Psoas muscle (tissue), 8 donors: ENCODE measurements around the gene SLC35B4. TPM values are rescaled to one million over a fixed set of nuclear protein-coding genes. Genes with fewer than 3 reads are reported as not detected.

Experiments
- ATAC-seq, 4 donors: fragments of 200-7000 bp; cut with Tn5 transposase; one replicate each; pipeline ENCODE4 v1.9.1; 2020; ENCODE audit warnings: moderate library complexity in 3 of 4, mild to moderate bottlenecking in 2 of 4
- DNase-seq, 2 donors: peaks; one replicate each; pipeline ENCODE4 v3.0.0-alpha.2; 2020
- H3K27ac ChIP-seq: fragments of 200-600 bp; one replicate; pipeline ENCODE4 v1.8.0; 2022
- H3K27me3 ChIP-seq, 3 donors: fragments of 200-600 bp in 1 of 3; one replicate each; pipeline versions ENCODE4 v1.6.1 to v1.8.0; 2013 to 2022; ENCODE audit warnings: low read length in 2 of 3, mild to moderate bottlenecking in 2 of 3, moderate library complexity in 1 of 3; ENCODE audit not compliant: insufficient read depth in 3 of 3
- H3K36me3 ChIP-seq, 2 donors: fragments of 200-600 bp in 1 of 2; one replicate each; pipeline versions ENCODE4 v1.6.1 to v1.8.0; 2013 to 2022; ENCODE audit warnings: low read depth in 1 of 2, mild to moderate bottlenecking in 1 of 2, moderate library complexity in 1 of 2; ENCODE audit not compliant: insufficient read depth in 1 of 2
- H3K4me1 ChIP-seq: fragments of 200-600 bp; one replicate; pipeline ENCODE4 v1.8.0; 2022
- H3K4me3 ChIP-seq: fragments of 200-600 bp; one replicate; pipeline ENCODE4 v1.8.0; 2022; ENCODE audit warnings: mild to moderate bottlenecking
- H3K9me3 ChIP-seq: fragments of 200-600 bp; one replicate; pipeline ENCODE4 v1.8.0; 2022
- CTCF ChIP-seq: fragments of 200-600 bp; IDR thresholded peaks from one replicate; pipeline ENCODE4 v1.8.0; 2022; ENCODE audit warnings: antibody characterized with exemption
- WGBS, 3 donors: extraction: QIAGEN DNeasy Blood & Tissue Kit; methylation state at CpG; one replicate each; pipeline versions ENCODE4 v1.1.6 to v1.1.7; 2013; 5-methylcytosine and 5-hydroxymethylcytosine counted together
- intact Hi-C, 2 donors: fragments of 100-400 bp; cut with DNase I; formaldehyde crosslinking; loops; one replicate each; pipeline versions ENCODE4 v1.11.0 to v1.14.2; 2022
- polyA plus RNA-seq, 3 donors: library from polyadenylated mRNA; stranded (reverse); fragments of 200-250 nt; gene quantifications; one replicate each; pipeline ENCODE4 v1.2.3, GENCODE V29; 2013
- total RNA-seq, 4 donors: library from RNA; stranded (reverse); fragmentation: NEBNext Ultra II Directional in 2 of 4; extraction: Animal tissue kit (Norgen Biotek cat#: 25700) in 2 of 4; gene quantifications; one replicate each; pipeline versions ENCODE4 v1.2.1 to v1.2.4, GENCODE V29; 2021 to 2023
- donor health status: healthy with polysubstance abuse.
- donor health status: DM: no; HTN: no; CAD: no; lungs with moderate emphysema.
- donor health status: Bipolar disorder and iron deficiency.
- donor health status: healthy.
- donor health status: DM: yes; HTN: yes; CAD: no.
- donor health status: DM: no; HTN: no; CAD: no.
- donor health status: DM: no; HTN: no; CAD: no.
- donor health status: DM: yes; HTN: yes; CAD: no.

SLC35B4 gene
- total and polyA plus RNA-seq, 7 donors, result 2.1 to 6.8 (median 4.0) TPM

- Histone ChIP-seq H3K36me3 (no peaks in the 10 kb centered on the region), H3K4me1 (no peaks in the 10 kb centered on the region), H3K4me3 (no peak overlapping the region), H3K27me3 (no peaks in the 10 kb centered on the region), H3K9me3 (no peaks in the 10 kb centered on the region), H3K27ac (no peak overlapping the region)
- intact Hi-C loops, result no loop called here
- ATAC-seq (no peak), DNase-seq (no peak)
- TF ChIP-seq CTCF, result no peak
- 8 to 19% (median 12%) methylated on average over 4 of the region's 4 CpGs for WGBS, 3 donors
These were observed 39.2 kb upstream of the SLC35B4 start for GRCh38 chr7:134355927-134356326.

DNA sequence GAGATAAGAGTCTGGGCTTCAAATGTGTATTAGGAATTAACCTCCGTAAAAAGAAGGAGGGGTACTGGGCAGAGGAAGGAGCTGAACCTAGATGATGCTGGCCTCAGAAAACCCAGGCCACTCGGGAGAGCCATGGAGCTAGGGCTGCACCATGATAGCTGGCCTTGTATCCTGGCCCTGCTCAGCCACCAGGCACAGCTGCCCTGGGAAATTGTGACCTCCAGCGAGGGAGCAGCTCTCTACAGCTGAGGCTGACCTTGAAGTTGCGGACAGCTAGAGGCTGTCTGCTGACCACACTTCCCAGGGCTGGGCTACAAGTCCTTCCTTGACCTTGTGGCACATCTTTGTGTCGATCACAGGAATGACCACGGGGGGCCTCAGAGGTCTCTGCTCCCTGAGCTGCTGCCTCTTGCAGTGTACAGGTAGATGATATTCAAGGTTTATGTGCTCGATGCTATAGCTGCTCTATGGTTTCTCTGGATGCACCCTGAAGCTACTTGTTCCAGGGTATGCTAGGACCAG is 38.3 kb upstream of the SLC35B4 start:
- Histone ChIP-seq H3K4me3 (no peak overlapping the region), H3K4me1 (no peaks in the 10 kb centered on the region), H3K27ac (no peak overlapping the region), H3K9me3 (no peaks in the 10 kb centered on the region), H3K36me3 (no peaks in the 10 kb centered on the region), H3K27me3 (no peaks in the 10 kb centered on the region)
- WGBS, 3 donors, result 61 to 73% (median 69%) methylated on average over 7 of the region's 7 CpGs
- ATAC-seq (no peak), DNase-seq (no peak)
- TF ChIP-seq CTCF, result no peak
- intact Hi-C loops, result no loop called here

- 81 to 90% (median 86%) methylated on average over 4 of the region's 4 CpGs for WGBS, 3 donors
- no peak for DNase-seq
- Histone ChIP-seq H3K9me3 (no peaks in the 10 kb centered on the region), H3K4me1 (no peaks in the 10 kb centered on the region), H3K27ac (no peak overlapping the region), H3K4me3 (no peak overlapping the region), H3K27me3 (no peaks in the 10 kb centered on the region), H3K36me3 (no peaks in the 10 kb centered on the region)
- intact Hi-C loops, result no loop called here
- no peak for ATAC-seq
- no peak for TF ChIP-seq CTCF
These were observed 36.7 kb upstream of the SLC35B4 start for GRCh38 chr7:134353411-134353810.

DNA sequence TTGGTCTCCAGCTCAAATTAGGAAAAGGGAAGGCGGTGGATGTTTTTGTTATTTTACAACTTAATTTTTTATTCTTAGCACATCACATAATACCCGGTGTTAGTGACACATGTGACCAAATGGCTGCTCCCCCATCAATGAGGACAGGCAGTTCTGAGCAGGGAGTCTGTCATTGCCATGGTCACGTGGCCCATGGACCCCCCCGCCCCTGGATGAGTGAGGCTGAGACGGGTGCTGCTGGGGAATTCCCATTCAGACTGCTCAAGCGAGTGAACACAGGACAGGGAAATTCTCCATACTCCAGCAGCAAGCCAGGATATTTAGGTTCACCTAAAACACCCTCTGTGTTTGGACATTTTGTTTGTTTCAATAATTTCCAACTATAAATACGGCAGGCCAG is 34.7 kb upstream of the SLC35B4 start:
- no peaks in the 10 kb centered on the region for H3K4me1 ChIP-seq
- TF ChIP-seq CTCF, result no peak
- ATAC-seq (no peak), DNase-seq (no peak)
- WGBS, 3 donors, result 40 to 44% (median 42%) methylated on average over 7 of the region's 7 CpGs
- intact Hi-C loops, result no loop called here
- no peaks in the 10 kb centered on the region for H3K36me3 ChIP-seq
- H3K27me3 ChIP-seq, result no peaks in the 10 kb centered on the region
- H3K9me3 ChIP-seq, result no peaks in the 10 kb centered on the region
- H3K27ac ChIP-seq, result no peak overlapping the region
- H3K4me3 ChIP-seq, result no peak overlapping the region

DNA sequence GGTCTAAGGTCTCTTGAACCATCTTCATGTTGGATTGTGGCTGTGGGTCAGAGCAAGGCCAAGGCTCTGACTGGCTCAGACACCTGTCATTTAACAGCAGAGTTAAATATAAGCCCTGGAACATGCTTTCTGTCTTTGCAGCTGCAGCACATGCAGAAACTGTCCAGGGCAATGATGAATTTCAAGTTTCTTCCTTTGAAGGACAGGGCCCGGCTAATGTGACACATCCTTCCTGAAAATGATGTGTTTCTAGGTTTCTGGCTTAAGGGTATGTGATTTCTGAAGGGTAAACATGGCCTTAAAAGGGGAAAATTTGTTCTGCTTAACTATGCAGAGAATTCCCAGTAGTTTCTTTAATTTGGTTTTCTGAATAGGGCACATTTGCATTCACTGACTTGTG is 34.0 kb upstream of the SLC35B4 start:
- TF ChIP-seq CTCF, result no peak
- Histone ChIP-seq H3K4me1 (no peaks in the 10 kb centered on the region), H3K27ac (no peak overlapping the region), H3K27me3 (no peaks in the 10 kb centered on the region), H3K36me3 (no peaks in the 10 kb centered on the region), H3K4me3 (no peak overlapping the region), H3K9me3 (no peaks in the 10 kb centered on the region)
- WGBS, 3 donors, result 26 to 57% (median 38%) methylated on average over 1 of the region's 1 CpG
- intact Hi-C loops, result no loop called here
- ATAC-seq (no peak), DNase-seq (no peak)
